ENCODE results near the gene RNU2-1.
"Not testable (repeated sequence)": the region's sequence is repeated elsewhere in the genome, so short reads cannot be mapped to it uniquely, and the experiment has no call there.

RNU2-1 gene

GRCh38 chr17:43233877-43234276 is at the start of gene RNU2-1:
TSS of gene RNU2-1 (minus strand) at chr17:43233977.
- not testable (repeated sequence) for DNase-seq (ENCODE audit: low read depth in 2 of 2, low spot score in 1 of 2)

GRCh38 chr17:43272914-43273313 is 39.1 kb upstream of the RNU2-1 start:
- DNase-seq (ENCODE audit: low read depth in 2 of 2, low spot score in 1 of 2) = not testable (repeated sequence)

GRCh38 chr17:43272483-43272882 is 38.7 kb upstream of the RNU2-1 start:
- DNase-seq (ENCODE audit: low read depth in 2 of 2, low spot score in 1 of 2) = not testable (repeated sequence)

DNA sequence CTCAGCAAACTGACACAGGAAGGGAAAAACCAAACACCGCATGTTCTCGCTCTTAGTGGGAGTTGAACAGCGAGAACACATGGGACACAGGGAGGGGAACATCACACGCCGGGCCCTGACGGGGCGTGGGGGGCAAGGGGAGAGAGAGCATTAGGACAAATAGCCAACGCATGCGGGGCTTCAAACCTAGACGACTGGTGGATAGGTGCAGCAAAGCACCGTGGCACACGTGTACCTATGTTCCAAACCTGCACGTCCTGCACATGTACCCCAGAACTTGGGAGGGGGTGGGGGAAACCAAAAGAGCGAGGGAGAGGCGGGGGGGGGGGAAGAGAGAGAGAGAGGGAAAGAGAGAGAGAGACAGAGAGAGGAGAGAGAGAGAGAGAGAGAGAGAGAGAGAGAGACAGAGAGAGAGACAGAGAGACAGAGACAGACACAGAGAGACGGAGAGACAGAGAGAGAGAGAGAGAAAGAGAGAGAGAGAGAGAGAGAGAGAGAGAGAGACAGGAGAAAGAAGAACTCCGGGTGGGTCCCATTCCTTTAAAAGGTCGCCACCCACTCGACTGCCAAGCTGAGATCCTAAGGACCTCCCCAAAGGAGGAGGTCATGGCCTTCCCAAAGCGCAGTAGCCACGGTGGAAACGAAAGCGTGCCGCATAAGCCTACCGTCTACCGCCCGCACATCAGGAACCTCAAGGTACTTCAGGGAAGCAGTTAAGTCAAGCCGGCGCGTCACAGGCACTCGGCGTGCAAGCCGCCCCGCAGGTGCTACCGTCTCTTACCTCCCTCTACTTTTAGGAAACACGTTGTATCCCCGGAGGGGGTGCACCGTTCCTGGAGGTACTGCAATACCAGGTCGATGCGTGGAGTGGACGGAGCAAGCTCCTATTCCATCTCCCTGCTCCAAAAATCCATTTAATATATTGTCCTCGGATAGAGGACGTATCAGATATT is 37.1 kb upstream of the RNU2-1 start:
- not testable (repeated sequence) for DNase-seq (ENCODE audit: low read depth in 2 of 2, low spot score in 1 of 2)

DNA sequence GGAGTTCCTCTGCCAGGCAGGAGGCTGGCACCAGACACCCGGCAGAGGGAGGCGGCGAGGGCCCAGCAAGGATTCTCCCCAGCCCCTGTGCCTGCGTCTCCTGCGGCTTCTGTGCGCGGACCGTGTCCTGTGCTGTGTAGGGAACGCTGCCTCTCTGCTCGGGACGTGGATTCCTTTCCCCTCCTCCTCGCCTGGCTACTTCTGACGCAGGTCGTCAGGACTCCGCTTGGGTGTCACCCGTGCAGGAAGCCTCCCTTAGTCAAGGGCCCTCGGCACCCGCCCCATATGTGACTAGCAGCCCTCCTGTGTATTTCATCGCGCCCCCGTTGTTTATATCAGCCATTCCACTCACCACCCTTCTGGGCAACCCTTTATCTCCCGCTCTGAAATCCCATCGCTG is 12.7 kb upstream of the RNU2-1 start:
- DNase-seq (ENCODE audit: low read depth in 2 of 2, low spot score in 1 of 2) = not testable (repeated sequence)

- not testable (repeated sequence) for DNase-seq (ENCODE audit: low read depth in 2 of 2, low spot score in 1 of 2)
These were observed 7.0 kb upstream of the RNU2-1 start for GRCh38 chr17:43240596-43241352.

- not testable (repeated sequence) for DNase-seq (ENCODE audit: low read depth in 2 of 2, low spot score in 1 of 2)
These were observed 5.8 kb upstream of the RNU2-1 start for GRCh38 chr17:43239597-43239996.

DNA sequence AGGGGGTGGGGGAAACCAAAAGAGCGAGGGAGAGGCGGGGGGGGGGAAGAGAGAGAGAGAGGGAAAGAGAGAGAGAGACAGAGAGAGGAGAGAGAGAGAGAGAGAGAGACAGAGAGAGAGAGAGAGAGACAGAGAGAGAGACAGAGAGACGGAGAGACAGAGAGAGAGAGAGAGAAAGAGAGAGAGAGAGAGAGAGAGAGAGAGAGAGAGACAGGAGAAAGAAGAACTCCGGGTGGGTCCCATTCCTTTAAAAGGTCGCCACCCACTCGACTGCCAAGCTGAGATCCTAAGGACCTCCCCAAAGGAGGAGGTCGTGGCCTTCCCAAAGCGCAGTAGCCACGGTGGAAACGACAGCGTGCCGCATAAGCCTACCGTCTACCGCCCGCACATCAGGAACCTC is 514 bp downstream of the RNU2-1 start:
- not testable (repeated sequence) for DNase-seq (ENCODE audit: low read depth in 2 of 2, low spot score in 1 of 2)

DNA sequence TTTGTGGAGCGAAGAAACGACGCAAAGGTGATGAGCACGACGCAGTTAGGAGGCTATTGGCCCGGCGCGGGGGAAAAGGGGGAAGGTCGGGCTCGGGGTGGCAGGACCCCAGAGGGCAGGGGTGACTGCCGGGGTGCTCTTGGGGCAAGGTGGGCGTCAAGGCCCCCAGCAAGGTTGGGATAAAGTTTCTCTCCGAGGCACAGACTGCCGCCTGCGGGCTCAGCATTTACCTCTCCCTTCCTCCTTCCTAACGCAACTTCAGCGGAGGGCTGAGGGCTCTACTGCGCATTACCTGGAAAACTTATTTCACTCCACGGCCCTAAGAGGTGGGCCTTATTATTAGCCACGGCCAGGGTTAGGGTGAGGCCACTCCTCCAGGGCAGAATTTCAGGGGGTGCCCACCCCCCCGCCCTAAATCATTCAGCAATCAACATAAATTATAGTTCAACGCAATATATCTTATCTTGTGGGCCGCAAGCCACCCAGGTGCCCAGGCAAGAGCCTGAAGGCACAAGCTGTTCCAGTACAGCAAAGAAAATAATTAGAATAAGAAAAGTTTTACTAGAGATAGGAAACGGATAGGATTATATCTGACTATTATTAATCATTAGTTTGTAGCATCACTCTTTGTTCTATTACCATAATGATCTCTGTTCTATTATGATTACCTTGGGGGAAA is 1.6 kb downstream of the RNU2-1 start:
- not testable (repeated sequence) for DNase-seq (ENCODE audit: low read depth in 2 of 2, low spot score in 1 of 2)

DNA sequence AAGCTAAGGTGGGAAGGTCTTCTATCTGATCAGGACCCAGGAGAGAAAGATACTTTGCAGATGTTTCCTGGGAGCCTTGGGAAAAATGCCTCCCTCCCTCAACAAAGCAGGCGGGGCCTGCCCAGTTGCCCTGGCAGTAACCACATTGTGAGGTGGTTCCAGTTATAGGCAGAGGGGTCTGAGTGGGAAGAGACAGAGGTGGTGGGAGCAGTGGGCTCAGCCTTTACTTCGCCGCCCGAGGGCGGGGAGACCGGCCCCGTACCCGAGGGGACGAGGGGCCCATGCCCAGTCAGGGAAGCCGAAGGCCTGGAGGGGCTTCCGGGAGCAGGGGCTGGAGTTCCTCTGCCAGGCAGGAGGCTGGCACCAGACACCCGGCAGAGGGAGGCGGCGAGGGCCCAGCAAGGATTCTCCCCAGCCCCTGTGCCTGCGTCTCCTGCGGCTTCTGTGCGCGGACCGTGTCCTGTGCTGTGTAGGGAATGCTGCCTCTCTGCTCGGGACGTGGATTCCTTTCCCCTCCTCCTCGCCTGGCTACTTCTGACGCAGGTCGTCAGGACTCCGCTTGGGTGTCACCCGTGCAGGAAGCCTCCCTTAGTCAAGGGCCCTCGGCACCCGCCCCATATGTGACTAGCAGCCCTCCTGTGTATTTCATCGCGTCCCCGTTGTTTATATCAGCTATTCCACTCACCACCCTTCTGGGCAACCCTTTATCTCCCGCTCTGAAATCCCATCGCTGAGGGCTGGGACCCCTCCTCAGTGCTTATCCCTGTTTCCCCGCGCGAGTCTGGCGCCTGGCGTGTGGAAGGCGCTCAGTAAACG is 2.4 kb downstream of the RNU2-1 start:
- not testable (repeated sequence) for DNase-seq (ENCODE audit: low read depth in 2 of 2, low spot score in 1 of 2)

DNA sequence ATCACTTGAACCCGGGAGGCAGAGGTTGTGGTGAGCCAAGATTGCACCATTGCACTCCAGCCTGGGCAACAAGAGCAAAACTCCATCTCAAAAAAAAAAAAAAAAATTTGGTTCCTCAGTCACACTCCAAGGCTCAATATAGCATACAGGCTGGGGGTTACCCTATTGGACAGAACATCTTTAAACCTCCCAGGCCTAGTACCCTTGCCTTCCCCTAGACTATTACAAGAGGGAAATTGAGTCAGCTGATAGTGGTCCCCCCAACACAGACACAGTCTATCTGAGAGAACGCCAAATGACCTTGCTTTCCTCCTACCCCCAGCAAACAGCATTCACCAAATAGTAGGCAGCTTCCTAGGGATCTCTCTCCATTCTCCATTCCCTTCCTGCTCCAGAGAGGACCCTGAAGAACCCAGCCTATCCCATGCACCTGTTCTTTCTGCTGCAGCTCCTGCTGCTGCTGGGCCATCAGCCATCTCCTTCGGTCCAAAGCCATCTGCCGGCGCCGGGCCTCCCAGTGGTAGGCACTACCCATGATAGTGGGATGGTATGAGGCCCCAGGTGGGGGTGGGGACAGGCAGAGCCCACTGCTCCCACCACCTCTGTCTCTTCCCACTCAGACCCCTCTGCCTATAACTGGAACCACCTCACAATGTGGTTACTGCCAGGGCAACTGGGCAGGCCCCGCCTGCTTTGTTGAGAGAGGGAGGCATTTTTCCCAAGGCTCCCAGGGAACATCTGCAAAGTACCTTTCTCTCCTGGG is 5.6 kb downstream of the RNU2-1 start, which contains the start of gene CCDC200:
Gene CCDC200, minus strand, starts transcription at position 604 of the 763 bp plus-strand sequence. Its CDS starts 69 bp downstream, at position 535.
- DNase-seq (ENCODE audit: low read depth in 2 of 2, low spot score in 1 of 2) = not testable (repeated sequence)

- DNase-seq (ENCODE audit: low read depth in 2 of 2, low spot score in 1 of 2) = no peak
These were observed 7.4 kb downstream of the RNU2-1 start for GRCh38 chr17:43226393-43226792.

- DNase-seq (ENCODE audit: low read depth in 2 of 2, low spot score in 1 of 2) = no peak
These were observed 9.6 kb downstream of the RNU2-1 start for GRCh38 chr17:43224146-43224705.

DNA sequence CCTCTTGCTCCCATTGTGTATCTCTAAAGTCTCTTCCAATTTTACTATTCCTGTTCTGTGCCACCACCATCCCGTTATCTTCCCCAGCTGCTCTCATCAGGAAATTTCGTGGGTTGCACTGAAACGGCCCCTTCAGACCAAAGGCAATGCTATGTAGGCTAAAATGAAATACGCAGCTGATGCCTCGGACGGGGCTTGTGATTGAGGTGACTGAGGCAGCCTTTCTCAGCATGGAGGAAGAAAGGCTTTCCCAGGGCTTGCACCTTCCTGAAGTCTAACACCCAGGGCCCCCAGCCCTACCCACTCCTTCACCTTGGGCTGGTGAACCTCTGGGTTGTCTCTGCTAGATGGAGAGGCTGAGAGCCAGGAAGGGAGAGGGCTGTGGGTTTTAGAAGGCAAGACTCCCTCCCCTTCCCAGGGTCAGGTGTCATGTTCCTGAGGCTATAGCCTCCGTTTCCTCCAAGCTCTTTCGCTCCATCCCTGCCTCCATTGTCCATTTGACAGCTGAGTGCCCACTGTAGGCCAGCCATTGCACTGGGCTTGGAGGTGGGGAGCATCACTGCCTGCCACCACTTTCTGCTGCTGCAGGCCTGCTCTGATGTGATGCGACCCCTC is 13.2 kb downstream of the RNU2-1 start:
- no peak for DNase-seq (ENCODE audit: low read depth in 2 of 2, low spot score in 1 of 2)

DNA sequence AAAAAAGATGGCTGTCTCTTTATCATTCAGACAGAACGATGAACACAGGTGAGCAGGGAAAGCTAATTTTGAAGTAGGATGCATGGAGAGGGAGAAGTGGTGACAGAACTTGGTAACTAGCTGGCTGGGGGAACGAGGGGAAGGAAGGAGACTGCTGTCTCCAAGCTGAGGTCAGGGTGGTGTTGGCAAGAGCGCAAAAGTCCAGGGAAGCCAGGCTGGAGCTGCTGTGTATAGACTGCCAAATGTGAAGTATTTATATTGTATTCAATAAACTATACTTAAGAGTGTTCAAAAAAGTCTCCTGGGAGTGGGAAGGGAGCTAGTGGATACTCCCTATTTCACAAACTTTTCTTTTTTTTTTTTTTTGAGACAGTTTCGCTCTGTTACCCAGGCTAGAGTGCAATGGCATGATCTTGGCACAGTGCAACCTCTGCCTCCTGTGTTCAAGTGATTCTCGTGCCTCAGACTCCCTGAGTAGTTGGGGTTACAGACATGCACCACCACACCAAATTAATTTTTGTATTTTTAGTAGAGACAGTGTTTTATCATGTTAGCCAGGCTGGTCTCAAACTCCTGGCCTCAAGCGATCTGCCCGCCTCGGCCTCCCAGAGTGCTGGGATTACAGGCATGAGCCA is 13.9 kb downstream of the RNU2-1 start:
- no peak for DNase-seq (ENCODE audit: low read depth in 2 of 2, low spot score in 1 of 2)

DNA sequence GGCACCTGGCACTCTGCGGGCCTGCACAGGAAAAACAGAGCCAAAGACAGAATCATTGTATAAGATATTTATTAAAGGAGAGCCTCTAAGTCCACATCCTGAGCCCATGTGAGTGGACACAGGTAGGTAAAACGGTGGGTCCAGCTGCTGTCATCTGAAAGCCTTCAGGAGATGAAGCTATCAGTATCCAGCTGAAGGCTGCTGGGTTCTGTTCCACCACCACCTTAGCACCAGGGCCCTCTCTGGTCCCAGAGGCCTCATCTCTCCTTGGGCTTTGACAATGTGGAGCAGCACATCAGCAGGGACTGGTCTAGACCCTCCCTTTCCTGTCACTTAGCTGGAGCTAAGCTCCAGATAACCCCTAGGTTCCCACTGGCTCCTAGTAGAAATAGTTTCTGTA is 14.8 kb downstream of the RNU2-1 start:
- no peak for DNase-seq (ENCODE audit: low read depth in 2 of 2, low spot score in 1 of 2)

- no peak for DNase-seq (ENCODE audit: low read depth in 2 of 2, low spot score in 1 of 2)
These were observed 16.1 kb downstream of the RNU2-1 start for GRCh38 chr17:43217614-43218087.

All from stimulated activated CD8-positive, alpha-beta memory T cell treated with anti-CD3 and anti-CD28 coated beads, Interleukin-4, amount 100 ng/mL, for 4 hours (primary cell).